HEK293 (cell line): ENCODE results near the gene LRRC43.

Experiments used
- BCL11B ChIP-seq: fragments of 450-650 bp; formaldehyde crosslinking; IDR thresholded peaks from 2 replicates; pipeline ENCODE4 v1.5.1; 2016; ENCODE audit warnings: low read depth, missing biosample characterization, missing genetic modification characterization
- CTCF ChIP-seq: fragments of 450-650 bp; formaldehyde crosslinking; IDR thresholded peaks from 2 replicates; pipeline ENCODE4 v1.5.1; 2016; ENCODE audit warnings: missing biosample characterization, missing genetic modification characterization
- EGR2 ChIP-seq: fragments of 450-650 bp; formaldehyde crosslinking; IDR thresholded peaks from 2 replicates; pipeline ENCODE4 v1.5.1; 2016; ENCODE audit warnings: low read depth, missing biosample characterization, missing genetic modification characterization
- GLI4 ChIP-seq: fragments of 450-650 bp; formaldehyde crosslinking; IDR thresholded peaks from 2 replicates; pipeline ENCODE4 v1.5.1; 2016; ENCODE audit warnings: missing biosample characterization, missing genetic modification characterization
- HOXA7 ChIP-seq: sonication (generic); formaldehyde crosslinking; IDR thresholded peaks from 2 replicates; pipeline ENCODE4 v1.8.1; 2022; ENCODE audit warnings: missing genetic modification reagents, borderline replicate concordance
- HOXD13 ChIP-seq: sonication (generic); formaldehyde crosslinking; IDR thresholded peaks from 2 replicates; pipeline ENCODE4 v1.8.0; 2022; ENCODE audit warnings: missing genetic modification reagents, borderline replicate concordance
- KLF1 ChIP-seq: fragments of 450-650 bp; formaldehyde crosslinking; IDR thresholded peaks from 2 replicates; pipeline ENCODE4 v1.5.1; 2016; ENCODE audit warnings: missing biosample characterization, missing genetic modification characterization
- OVOL3 ChIP-seq: fragments of 450-650 bp; formaldehyde crosslinking; IDR thresholded peaks from 2 replicates; pipeline ENCODE4 v1.5.1; 2016; ENCODE audit warnings: missing biosample characterization, missing genetic modification characterization
- REPIN1 ChIP-seq: fragments of 450-650 bp; formaldehyde crosslinking; IDR thresholded peaks from 2 replicates; pipeline ENCODE4 v1.5.1; 2017; ENCODE audit warnings: missing biosample characterization, missing genetic modification characterization, low read depth
- SCRT2 ChIP-seq: fragments of 450-650 bp; formaldehyde crosslinking; IDR thresholded peaks from 2 replicates; pipeline ENCODE4 v1.5.1; 2016; ENCODE audit warnings: missing biosample characterization, missing genetic modification characterization
- TCF7L2 ChIP-seq: IDR thresholded peaks from 2 replicates; pipeline ENCODE4 v1.6.1; 2011; ENCODE audit warnings: low read depth, mild to moderate bottlenecking, inconsistent platforms, low read length, moderate library complexity, borderline replicate concordance
- WT1 ChIP-seq: fragments of 450-650 bp; formaldehyde crosslinking; IDR thresholded peaks from 2 replicates; pipeline ENCODE4 v1.5.1; 2016; ENCODE audit warnings: missing biosample characterization, missing genetic modification characterization
- ZBTB21 ChIP-seq: fragments of 450-650 bp; formaldehyde crosslinking; IDR thresholded peaks from 2 replicates; pipeline ENCODE4 v1.5.1; 2017; ENCODE audit warnings: missing biosample characterization, missing genetic modification characterization
- ZFHX2 ChIP-seq: fragments of 450-650 bp; formaldehyde crosslinking; conservative IDR thresholded peaks from 2 replicates; pipeline ENCODE4 v1.5.1; 2016; ENCODE audit warnings: missing biosample characterization, missing genetic modification characterization
- ZIC2 ChIP-seq: fragments of 450-650 bp; formaldehyde crosslinking; IDR thresholded peaks from 2 replicates; pipeline ENCODE4 v1.5.1; 2016; ENCODE audit warnings: missing biosample characterization, missing genetic modification characterization
- ZNF211 ChIP-seq: fragments of 450-650 bp; formaldehyde crosslinking; IDR thresholded peaks from 2 replicates; pipeline ENCODE4 v1.5.1; 2016; ENCODE audit warnings: low read depth, missing biosample characterization, missing genetic modification characterization
- ZNF239 ChIP-seq: fragments of 450-650 bp; formaldehyde crosslinking; IDR thresholded peaks from 2 replicates; pipeline ENCODE4 v1.5.1; 2016; ENCODE audit warnings: missing biosample characterization, missing genetic modification characterization
- ZNF248 ChIP-seq: fragments of 450-650 bp; formaldehyde crosslinking; IDR thresholded peaks from 2 replicates; pipeline ENCODE4 v1.5.1; 2017; ENCODE audit warnings: missing biosample characterization, missing genetic modification characterization
- ZNF266 ChIP-seq: fragments of 450-650 bp; formaldehyde crosslinking; IDR thresholded peaks from 2 replicates; pipeline ENCODE4 v1.5.1; 2016; ENCODE audit warnings: missing biosample characterization, missing genetic modification characterization, low read depth
- ZNF324 ChIP-seq: fragments of 450-650 bp; formaldehyde crosslinking; IDR thresholded peaks from 2 replicates; pipeline ENCODE4 v1.5.1; 2016; ENCODE audit warnings: missing biosample characterization, missing genetic modification characterization
- ZNF335 ChIP-seq: fragments of 450-650 bp; formaldehyde crosslinking; conservative IDR thresholded peaks from 2 replicates; pipeline ENCODE4 v1.5.1; 2016; ENCODE audit warnings: missing biosample characterization, missing genetic modification characterization
- ZNF341 ChIP-seq: fragments of 450-650 bp; formaldehyde crosslinking; IDR thresholded peaks from 2 replicates; pipeline ENCODE4; 2016; ENCODE audit warnings: low read depth, missing biosample characterization, missing genetic modification characterization
- ZNF366 ChIP-seq: fragments of 450-650 bp; formaldehyde crosslinking; conservative IDR thresholded peaks from 2 replicates; pipeline ENCODE4 v1.5.1; 2016; ENCODE audit warnings: missing biosample characterization, missing genetic modification characterization
- ZNF37A ChIP-seq: fragments of 450-650 bp; IDR thresholded peaks from 2 replicates; pipeline ENCODE4 v1.5.1; 2018; ENCODE audit warnings: missing biosample characterization, missing genetic modification characterization
- ZNF514 ChIP-seq: fragments of 450-650 bp; formaldehyde crosslinking; IDR thresholded peaks from 2 replicates; pipeline ENCODE4 v1.5.1; 2016; ENCODE audit warnings: missing biosample characterization, missing genetic modification characterization
- ZNF549 ChIP-seq: fragments of 450-650 bp; IDR thresholded peaks from 2 replicates; pipeline ENCODE4 v1.5.1; 2018; ENCODE audit warnings: missing biosample characterization, missing genetic modification characterization, mild to moderate bottlenecking, inconsistent platforms, moderate library complexity
- ZNF596 ChIP-seq: fragments of 450-650 bp; IDR thresholded peaks from 2 replicates; pipeline ENCODE4 v1.5.0; 2018; ENCODE audit warnings: missing biosample characterization, mild to moderate bottlenecking, missing genetic modification characterization, moderate library complexity
- ZNF623 ChIP-seq: fragments of 450-650 bp; formaldehyde crosslinking; IDR thresholded peaks from 2 replicates; pipeline ENCODE4 v1.5.1; 2016; ENCODE audit warnings: missing biosample characterization, missing genetic modification characterization
- ZNF76 ChIP-seq: fragments of 450-650 bp; formaldehyde crosslinking; IDR thresholded peaks from 2 replicates; pipeline ENCODE4; 2016; ENCODE audit warnings: low read depth, missing biosample characterization, missing genetic modification characterization, borderline replicate concordance
- ZNF837 ChIP-seq: fragments of 450-650 bp; formaldehyde crosslinking; IDR thresholded peaks from 2 replicates; pipeline ENCODE4 v1.5.1; 2016; ENCODE audit warnings: missing biosample characterization, missing genetic modification characterization
- ZSCAN30 ChIP-seq: fragments of 450-650 bp; IDR thresholded peaks from 2 replicates; pipeline ENCODE4 v1.5.1; 2018; ENCODE audit warnings: missing biosample characterization, mild to moderate bottlenecking, missing genetic modification characterization, moderate library complexity
- ZXDB ChIP-seq: fragments of 450-650 bp; formaldehyde crosslinking; IDR thresholded peaks from 2 replicates; pipeline ENCODE4 v1.5.1; 2016; ENCODE audit warnings: missing biosample characterization, missing genetic modification characterization
- TF ChIP-seq, protein P1 (sequence below): fragments of 450-650 bp; formaldehyde crosslinking; IDR thresholded peaks from 2 replicates; pipeline ENCODE4 v1.5.1; 2017; ENCODE audit warnings: missing biosample characterization, missing genetic modification characterization
- TF ChIP-seq, protein P2 (sequence below): fragments of 450-650 bp; formaldehyde crosslinking; optimal IDR thresholded peaks from 2 replicates; pipeline ENCODE3; 2016; ENCODE audit warnings: missing biosample characterization, mild to moderate bottlenecking, missing genetic modification characterization

Gene LRRC43

GRCh38 chr12:122225683-122226365 lies 42.9 kb downstream of the LRRC43 start, which contains the start of gene DIABLO (continued):
- TF ChIP-seq ZNF266 (tag by site-specific recombination) (no peak), ZSCAN30 (tag by site-specific recombination) (peak; percentile 68; the same call in 1 of the 2 replicates), ZXDB (peak; percentile 83), ZNF366 (no peak), ZNF324 (tag by site-specific recombination) (peak; percentile 65), ZNF76 (peak; percentile 59; the same call in 1 of the 2 replicates), ZNF341 (tag by site-specific recombination) (peak; percentile 43), HOXD13 (CRISPR knock-in tag) (no peak), ZNF248 (tag by site-specific recombination) (no peak), ZNF211 (tag by site-specific recombination) (no peak), TCF7L2 (no peak), WT1 (peak; percentile 15; the same call in 1 of the 2 replicates), BCL11B (tag by site-specific recombination) (no peak), HOXA7 (CRISPR knock-in tag) (no peak), ZNF837 (tag by site-specific recombination) (no peak), ZNF596 (tag by site-specific recombination) (no peak), REPIN1 (tag by site-specific recombination) (no peak), EGR2 (tag by site-specific recombination) (peak; percentile 4; the same call in 1 of the 2 replicates), SCRT2 (tag by site-specific recombination) (peak; percentile 86; the same call in 1 of the 2 replicates), ZIC2 (tag by site-specific recombination) (peak; percentile 29; the same call in 1 of the 2 replicates), ZFHX2 (tag by site-specific recombination) (peak; percentile 49), KLF1 (tag by site-specific recombination) (peak; percentile 34; the same call in 1 of the 2 replicates), CTCF (tag by site-specific recombination) (no peak), OVOL3 (no peak), ZNF514 (tag by site-specific recombination) (no peak), ZNF239 (tag by site-specific recombination) (no peak), ZNF335 (peak; percentile 97), ZBTB21 (peak; percentile 82), ZNF623 (tag by site-specific recombination) (no peak), ZNF37A (tag by site-specific recombination) (no peak), GLI4 (tag by site-specific recombination) (no peak), ZNF549 (tag by site-specific recombination) (no peak)
- TF ChIP-seq, protein P1, sequence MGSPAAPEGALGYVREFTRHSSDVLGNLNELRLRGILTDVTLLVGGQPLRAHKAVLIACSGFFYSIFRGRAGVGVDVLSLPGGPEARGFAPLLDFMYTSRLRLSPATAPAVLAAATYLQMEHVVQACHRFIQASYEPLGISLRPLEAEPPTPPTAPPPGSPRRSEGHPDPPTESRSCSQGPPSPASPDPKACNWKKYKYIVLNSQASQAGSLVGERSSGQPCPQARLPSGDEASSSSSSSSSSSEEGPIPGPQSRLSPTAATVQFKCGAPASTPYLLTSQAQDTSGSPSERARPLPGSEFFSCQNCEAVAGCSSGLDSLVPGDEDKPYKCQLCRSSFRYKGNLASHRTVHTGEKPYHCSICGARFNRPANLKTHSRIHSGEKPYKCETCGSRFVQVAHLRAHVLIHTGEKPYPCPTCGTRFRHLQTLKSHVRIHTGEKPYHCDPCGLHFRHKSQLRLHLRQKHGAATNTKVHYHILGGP (tag by site-specific recombination), result no peak
- TF ChIP-seq, protein P2, sequence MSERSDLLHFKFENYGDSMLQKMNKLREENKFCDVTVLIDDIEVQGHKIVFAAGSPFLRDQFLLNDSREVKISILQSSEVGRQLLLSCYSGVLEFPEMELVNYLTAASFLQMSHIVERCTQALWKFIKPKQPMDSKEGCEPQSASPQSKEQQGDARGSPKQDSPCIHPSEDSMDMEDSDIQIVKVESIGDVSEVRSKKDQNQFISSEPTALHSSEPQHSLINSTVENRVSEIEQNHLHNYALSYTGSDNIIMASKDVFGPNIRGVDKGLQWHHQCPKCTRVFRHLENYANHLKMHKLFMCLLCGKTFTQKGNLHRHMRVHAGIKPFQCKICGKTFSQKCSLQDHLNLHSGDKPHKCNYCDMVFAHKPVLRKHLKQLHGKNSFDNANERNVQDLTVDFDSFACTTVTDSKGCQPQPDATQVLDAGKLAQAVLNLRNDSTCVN (tag by site-specific recombination), result peak; percentile 98
